Retinal pigment epithelial cell (primary cell): ENCODE results near the gene GLCE.

Experiments used
- DNase-seq: peaks from one replicate; pipeline ENCODE4 v3.0.0-alpha.2; 2010; ENCODE audit warnings: low read depth
- H3K4me3 ChIP-seq: 2 replicates; pipeline ENCODE4 v1.5.1; 2011; ENCODE audit warnings: mild to moderate bottlenecking, low read length, control low read depth, moderate library complexity
- CTCF ChIP-seq: conservative IDR thresholded peaks from 2 replicates; pipeline ENCODE4 v1.5.1; 2011; ENCODE audit warnings: low read depth, low read length, control low read depth, inconsistent platforms

GLCE gene

DNA sequence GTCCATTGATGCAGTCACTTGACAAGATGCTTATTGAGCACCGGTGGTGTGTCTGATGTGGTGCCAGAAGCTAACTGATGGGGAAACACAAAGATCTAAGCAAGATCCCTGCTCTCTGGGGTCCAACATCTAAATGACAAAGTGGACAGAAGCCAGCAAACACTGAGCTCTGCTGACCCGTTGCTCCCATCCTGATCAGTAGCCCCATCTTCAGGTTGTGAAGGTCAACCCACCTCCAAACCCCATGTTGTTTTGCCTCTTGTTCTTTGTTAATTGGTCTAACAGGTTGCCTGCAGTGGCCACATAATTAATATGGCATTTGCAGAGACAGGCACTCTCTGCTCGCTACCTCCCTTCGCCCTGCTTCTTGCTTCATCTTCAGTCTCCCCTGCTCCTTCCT is 21.5 kb upstream of the GLCE start:
- no peak overlapping the region for H3K4me3 ChIP-seq
- no peak for DNase-seq
- TF ChIP-seq CTCF, result no peak

- no peak overlapping the region for H3K4me3 ChIP-seq
- DNase-seq, result no peak
- no peak for TF ChIP-seq CTCF
Measured at GRCh38 chr15:69140306-69140705, 20.1 kb upstream of the GLCE start.

DNA sequence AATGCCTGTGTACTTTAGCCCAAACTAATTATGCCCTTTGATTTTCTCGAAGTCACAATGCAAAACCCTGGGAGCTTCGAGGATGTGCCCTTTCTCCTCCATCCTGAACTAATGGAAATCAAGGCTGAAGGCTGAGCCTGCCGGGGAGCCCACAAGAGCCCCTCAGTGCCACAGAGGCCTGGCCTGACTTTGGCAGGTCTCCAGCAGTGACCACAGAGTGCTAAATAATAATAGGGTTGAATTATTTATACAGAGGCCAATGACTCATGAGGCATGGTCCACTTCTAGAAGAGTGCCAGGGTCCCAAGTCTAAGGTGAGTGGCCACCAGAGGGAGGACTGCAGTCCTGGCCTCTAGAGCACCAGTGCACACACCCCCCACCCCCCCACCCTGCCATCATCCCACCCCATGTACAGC is 19.1 kb upstream of the GLCE start:
- peak; percentile 35 for TF ChIP-seq CTCF
- no peak for DNase-seq
- no peak overlapping the region for H3K4me3 ChIP-seq

DNA sequence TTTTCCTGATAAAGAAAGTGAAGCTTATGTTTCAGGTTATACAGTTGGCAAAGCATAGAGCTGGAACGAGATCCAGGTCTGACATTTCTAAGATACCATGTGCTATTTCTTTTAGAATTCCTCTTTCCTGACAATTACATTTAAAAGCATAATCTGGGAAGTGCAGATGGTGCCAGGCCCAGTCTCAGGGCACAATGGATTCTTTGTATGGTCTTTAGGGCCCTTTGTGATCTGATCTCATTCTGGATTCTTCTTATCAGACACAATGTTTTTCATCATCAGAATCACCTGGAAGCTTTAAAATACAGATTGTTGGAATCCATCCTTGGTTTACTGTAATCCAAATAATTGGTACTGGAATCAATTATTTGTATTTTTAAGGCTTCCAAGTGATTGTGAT is 18.6 kb upstream of the GLCE start:
- no peak for DNase-seq
- no peak for TF ChIP-seq CTCF
- no peak overlapping the region for H3K4me3 ChIP-seq

- no peak for TF ChIP-seq CTCF
- DNase-seq, result peak; percentile 36
- H3K4me3 ChIP-seq, result no peak overlapping the region
Measured at GRCh38 chr15:69143756-69144436, 16.5 kb upstream of the GLCE start.

- no peak for DNase-seq
- H3K4me3 ChIP-seq, result no peak overlapping the region
- no peak for TF ChIP-seq CTCF
Measured at GRCh38 chr15:69144530-69144929, 15.9 kb upstream of the GLCE start.

DNA sequence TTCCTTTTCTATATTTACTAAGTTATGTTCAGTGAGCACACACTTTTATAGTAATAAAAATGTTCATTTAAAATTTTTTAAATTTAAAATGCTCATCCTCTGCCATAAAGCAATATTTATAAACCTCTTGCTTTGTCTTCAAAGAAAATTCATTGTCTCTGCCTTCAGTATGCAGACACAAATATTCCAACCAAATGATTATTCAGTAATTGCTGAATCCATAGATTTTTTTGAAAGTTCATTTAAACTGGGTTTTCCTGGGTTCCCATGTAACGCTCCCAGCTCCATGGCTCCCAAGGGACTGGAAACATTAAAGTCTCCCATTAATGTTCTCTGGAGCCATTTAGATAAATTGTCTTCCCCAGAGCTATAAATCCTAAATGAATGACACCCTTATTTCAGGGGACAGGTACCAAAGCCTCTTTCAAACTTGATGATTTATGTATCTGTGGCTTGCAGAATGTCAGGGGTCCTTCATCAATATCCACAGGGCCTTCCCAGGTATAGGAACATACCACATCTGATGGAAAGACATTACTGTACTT is 15.2 kb upstream of the GLCE start:
- TF ChIP-seq CTCF, result no peak
- H3K4me3 ChIP-seq, result no peak overlapping the region
- no peak for DNase-seq
